ENCODE data around the gene ZSCAN2. TPM values are rescaled to one million over a fixed set of nuclear protein-coding genes. Genes with fewer than 3 reads are reported as not detected.

Gene ZSCAN2
- total and polyA plus RNA-seq, 2 of the 8 experiments (the other 6 are each of a cell fraction or from before 2014, with no cell fraction given), result 23.6 to 52.4 TPM

DNA sequence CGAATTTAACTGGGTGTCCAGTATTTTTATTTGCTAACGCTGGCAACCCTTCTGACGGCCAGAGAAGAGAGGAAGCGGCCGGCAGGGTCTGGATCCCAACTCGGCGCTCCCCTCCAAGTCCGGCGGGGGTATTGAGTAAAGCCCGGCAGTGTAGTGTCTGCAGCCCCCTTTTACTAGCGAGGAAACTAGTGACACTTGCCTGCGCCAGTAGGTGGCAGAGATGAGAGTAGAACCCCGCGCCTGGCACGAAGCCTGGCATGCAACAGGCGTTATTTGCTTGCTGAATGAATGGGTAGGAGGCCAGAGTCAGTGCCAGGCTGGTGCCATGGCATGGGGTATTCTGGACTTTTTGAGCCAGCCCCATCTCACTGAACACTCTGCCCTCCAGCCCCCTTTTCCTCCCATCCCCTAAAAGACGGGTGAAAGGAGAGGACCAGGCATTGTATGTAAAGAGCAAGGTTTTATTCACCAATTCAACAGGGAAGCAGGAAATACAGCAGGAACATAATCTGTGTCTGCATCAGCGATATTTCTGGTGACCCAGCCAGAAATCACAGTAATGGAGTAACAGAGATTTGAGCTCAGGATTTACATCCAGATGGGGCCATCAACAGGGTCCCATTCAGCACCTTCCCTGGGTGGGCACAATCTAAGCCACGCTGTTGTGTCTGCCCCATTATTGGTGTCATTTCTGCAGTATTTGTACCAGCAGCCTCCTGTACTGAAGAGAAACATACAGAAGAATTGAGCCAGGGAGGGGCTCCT lies 54.1 kb downstream of the ZSCAN2 start:
- Histone ChIP-seq H3K4me3 (ENCODE audit: extremely low read depth in 1 of 4, insufficient read depth in 2 of 4, low read depth in 3 of 4, low read length in 4 of 4) (peak overlapping the region; percentile 86 to 100 (median 95)), H3K4ac (replicated peaks; ENCODE audit: insufficient read length, low read depth, low read length) (no peak overlapping the region), H3K79me1 (ENCODE audit: low read depth, low read length) (peaks cover 3% of the 10 kb centered on the region; the same call in 1 of the 2 replicates), H2AK5ac (ENCODE audit: low read depth, low read length) (no peak overlapping the region), H4K91ac (replicated peaks; ENCODE audit: insufficient read length, low read length) (no peak overlapping the region), H3K9me3 (ENCODE audit: insufficient read depth in 2 of 2, low read depth in 1 of 2, low read length in 1 of 2) (no peaks in the 10 kb centered on the region), H3K18ac (ENCODE audit: extremely low read depth, low read length) (no peak overlapping the region), H4K20me1 (replicated peaks in 1 of 2; ENCODE audit: control insufficient read depth in 1 of 2, insufficient read depth in 2 of 2, low read length in 2 of 2) (peaks cover 0 to 2% of the 10 kb centered on the region in 2 experiments), H2BK5ac (ENCODE audit: low read depth, low read length) (no peak overlapping the region), H3K27me3 (replicated peaks in 1 of 4; ENCODE audit: control insufficient read depth in 3 of 4, extremely low read depth in 1 of 4, insufficient read depth in 3 of 4, low read length in 3 of 4) (peaks cover 0 to 13% (median 9%) of the 10 kb centered on the region in 4 experiments; a peak in 5 of 7 replicates), H3K79me2 (ENCODE audit: control insufficient read depth in 1 of 2, insufficient read depth in 2 of 2, low read length in 2 of 2) (peaks cover 0 to 9% of the 10 kb centered on the region in 2 experiments; a peak in 2 of 4 replicates), H2BK20ac (ENCODE audit: low read length) (no peak overlapping the region), H2AFZ (ENCODE audit: low read length) (no peak overlapping the region), H3K14ac (ENCODE audit: insufficient read length) (no peak overlapping the region), H3K23me2 (ENCODE audit: low read depth, low read length) (peaks cover 10% of the 10 kb centered on the region), H3K56ac (replicated peaks; ENCODE audit: insufficient read length, low read depth, low read length) (no peak overlapping the region), H3K4me2 (ENCODE audit: insufficient read depth in 1 of 2, low read depth in 2 of 2, low read length in 2 of 2) (peak overlapping the region; percentile 98 to 99), H3K27ac (ENCODE audit: low read depth, low read length) (no peak overlapping the region), H2BK120ac (replicated peaks; ENCODE audit: low read depth, low read length) (no peak overlapping the region), H2BK15ac (ENCODE audit: low read length) (no peak overlapping the region), H4K8ac (ENCODE audit: extremely low read depth, insufficient read depth, low read length) (no peak overlapping the region), H4K5ac (ENCODE audit: insufficient read length, low read depth, low read length) (no peak overlapping the region), H3K4me1 (replicated peaks in 1 of 4; ENCODE audit: control insufficient read depth in 3 of 4, insufficient read depth in 4 of 4, low read length in 3 of 4) (peaks cover 0 to 19% (median 12%) of the 10 kb centered on the region in 4 experiments; a peak in 6 of 7 replicates), H3K23ac (ENCODE audit: insufficient read length) (no peak overlapping the region), H3K9ac (replicated peaks in 1 of 4; ENCODE audit: extremely low read depth in 1 of 4, low read depth in 3 of 4, low read length in 3 of 4) (no peak overlapping the region; a peak in 1 of 7 replicates), H2BK12ac (ENCODE audit: low read depth, low read length) (no peak overlapping the region), H3K36me3 (ENCODE audit: control insufficient read depth in 2 of 4, insufficient read depth in 4 of 4, low read length in 3 of 4) (peaks cover 4 to 25% (median 11%) of the 10 kb centered on the region in 4 experiments; a peak in 6 of 8 replicates)
- DNase-seq (ENCODE audit: low read depth in 1 of 2, low spot score in 2 of 2), result peak; percentile 63 to 80
- POLR2A ChIA-PET (ENCODE audit: partially characterized antibody), result interaction anchor here (0.6 to 3.8 kb wide), 15 partner anchors 8 to 162 kb away, joined by 3 to 38 read pairs (median 5); partner anchors contain the start of genes ALPK3 and ZSCAN2
- CTCF ChIA-PET (ENCODE audit: partially characterized antibody), result interaction anchor here (0.6 to 10.6 kb wide), 35 partner anchors 8 to 325 kb away, joined by 3 to 86 read pairs (median 4); partner anchors contain the start of gene ZSCAN2
- no peak for FAIRE-seq
- WGBS, 2 experiments (ENCODE audit: extremely low coverage in 1 of 2, insufficient coverage in 1 of 2, insufficient read length in 1 of 2, insufficient replicate concordance in 2 of 2, low coverage in 1 of 2, low lambda C conversion rate in 2 of 2, missing lambda C conversion rate in 1 of 2), result 18% methylated on average over 17 of the region's 19 CpGs; no CpG with 5 or more reads in 1 of the 2 experiments
- TF ChIP-seq, protein P1, sequence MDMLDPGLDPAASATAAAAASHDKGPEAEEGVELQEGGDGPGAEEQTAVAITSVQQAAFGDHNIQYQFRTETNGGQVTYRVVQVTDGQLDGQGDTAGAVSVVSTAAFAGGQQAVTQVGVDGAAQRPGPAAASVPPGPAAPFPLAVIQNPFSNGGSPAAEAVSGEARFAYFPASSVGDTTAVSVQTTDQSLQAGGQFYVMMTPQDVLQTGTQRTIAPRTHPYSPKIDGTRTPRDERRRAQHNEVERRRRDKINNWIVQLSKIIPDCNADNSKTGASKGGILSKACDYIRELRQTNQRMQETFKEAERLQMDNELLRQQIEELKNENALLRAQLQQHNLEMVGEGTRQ (IDR thresholded peaks at IDR 0.05; ENCODE audit: low read length), result peak; percentile 55; the same call in 1 of the 2 replicates
- TF ChIP-seq, protein P2, sequence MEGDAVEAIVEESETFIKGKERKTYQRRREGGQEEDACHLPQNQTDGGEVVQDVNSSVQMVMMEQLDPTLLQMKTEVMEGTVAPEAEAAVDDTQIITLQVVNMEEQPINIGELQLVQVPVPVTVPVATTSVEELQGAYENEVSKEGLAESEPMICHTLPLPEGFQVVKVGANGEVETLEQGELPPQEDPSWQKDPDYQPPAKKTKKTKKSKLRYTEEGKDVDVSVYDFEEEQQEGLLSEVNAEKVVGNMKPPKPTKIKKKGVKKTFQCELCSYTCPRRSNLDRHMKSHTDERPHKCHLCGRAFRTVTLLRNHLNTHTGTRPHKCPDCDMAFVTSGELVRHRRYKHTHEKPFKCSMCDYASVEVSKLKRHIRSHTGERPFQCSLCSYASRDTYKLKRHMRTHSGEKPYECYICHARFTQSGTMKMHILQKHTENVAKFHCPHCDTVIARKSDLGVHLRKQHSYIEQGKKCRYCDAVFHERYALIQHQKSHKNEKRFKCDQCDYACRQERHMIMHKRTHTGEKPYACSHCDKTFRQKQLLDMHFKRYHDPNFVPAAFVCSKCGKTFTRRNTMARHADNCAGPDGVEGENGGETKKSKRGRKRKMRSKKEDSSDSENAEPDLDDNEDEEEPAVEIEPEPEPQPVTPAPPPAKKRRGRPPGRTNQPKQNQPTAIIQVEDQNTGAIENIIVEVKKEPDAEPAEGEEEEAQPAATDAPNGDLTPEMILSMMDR (IDR thresholded peaks at IDR 0.05; ENCODE audit: control extremely low read depth in 1 of 3, insufficient read depth in 1 of 3, low read depth in 1 of 3, low read length in 3 of 3), result peak; percentile 68 to 86 (median 83)
- 0 out of 2 replicates have a peak, but pooled peaks have one; percentile 27 for TF ChIP-seq POU5F1 (IDR thresholded peaks at IDR 0.05; ENCODE audit: low read depth, low read length)
- peak; percentile 3; the same call in 1 of the 2 replicates for TF ChIP-seq SRF (IDR thresholded peaks at IDR 0.05; ENCODE audit: low read depth, low read length)
- TF ChIP-seq RAD21 (IDR thresholded peaks at IDR 0.05 in 1 of 2, conservative IDR thresholded peaks at IDR 0.05 in 1 of 2; ENCODE audit: low read depth in 2 of 2, low read length in 2 of 2), result peak; percentile 59 to 64
- TF ChIP-seq ZNF274 (IDR thresholded peaks at IDR 0.05; ENCODE audit: borderline replicate concordance, extremely low read depth, low read length), result no peak

Measured in H1 (cell line).